HG03095 (cell line): ENCODE data around the gene SPAG8.

Experiments used
- ATAC-seq: cut with Tn5 transposase; IDR thresholded peaks from one replicate; pipeline ENCODE4 v1.9.1; 2021; ENCODE audit warnings: moderate library complexity; ENCODE audit not compliant: unreplicated experiment

Gene SPAG8

DNA sequence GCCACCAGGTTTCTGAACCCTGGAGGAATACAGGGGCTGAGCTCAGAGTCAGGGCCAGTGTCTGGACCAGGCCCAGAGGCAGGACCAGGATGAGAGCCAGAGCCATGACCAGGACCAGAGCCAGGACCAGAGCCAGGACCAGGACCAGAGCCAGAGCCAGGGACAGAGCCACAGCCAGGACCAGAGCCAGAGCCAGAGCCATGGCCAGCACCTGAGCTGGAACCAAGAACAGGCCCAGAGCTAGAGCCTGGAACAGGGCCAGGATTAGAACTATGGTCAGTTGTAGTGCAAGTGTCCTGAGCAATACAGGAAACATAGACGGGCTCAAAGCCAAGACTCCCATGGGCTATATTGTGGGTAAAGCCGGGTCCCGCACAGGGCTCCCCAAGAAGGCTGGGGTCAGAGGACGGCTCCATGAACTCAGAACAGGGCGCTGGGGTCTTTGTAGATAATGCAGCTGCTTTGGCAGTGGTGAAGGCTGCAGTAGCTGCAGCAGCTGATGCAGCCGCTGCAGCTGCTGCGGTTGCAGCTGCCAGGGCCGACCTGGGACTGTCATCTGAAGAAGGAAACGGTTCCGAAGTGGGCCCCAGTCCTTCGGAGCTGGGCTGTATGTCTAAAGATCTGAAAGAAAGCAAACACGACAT, 559 bp downstream of the SPAG8 start:
- ATAC-seq = no peak

- no peak for ATAC-seq
Observed at GRCh38 chr9:35810122-35810521, 1.9 kb downstream of the SPAG8 start.

GRCh38 chr9:35808433-35808832, 3.6 kb downstream of the SPAG8 start:
- ATAC-seq = no peak

DNA sequence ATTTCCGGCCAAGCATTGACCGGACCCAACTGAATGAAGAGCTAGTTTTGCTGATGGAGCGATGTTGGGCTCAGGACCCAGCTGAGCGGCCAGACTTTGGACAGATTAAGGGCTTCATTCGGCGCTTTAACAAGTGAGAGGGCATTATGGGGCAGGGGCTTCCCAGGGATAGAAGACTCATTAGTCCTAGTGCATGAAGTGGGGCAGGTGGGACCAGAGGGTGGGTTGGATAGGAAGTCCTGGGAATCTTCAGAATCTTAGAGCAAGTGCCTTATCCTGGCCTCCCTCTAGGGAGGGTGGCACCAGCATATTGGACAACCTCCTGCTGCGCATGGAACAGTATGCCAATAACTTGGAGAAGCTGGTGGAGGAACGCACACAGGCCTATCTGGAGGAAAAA, 6.0 kb downstream of the SPAG8 start:
- no peak for ATAC-seq

DNA sequence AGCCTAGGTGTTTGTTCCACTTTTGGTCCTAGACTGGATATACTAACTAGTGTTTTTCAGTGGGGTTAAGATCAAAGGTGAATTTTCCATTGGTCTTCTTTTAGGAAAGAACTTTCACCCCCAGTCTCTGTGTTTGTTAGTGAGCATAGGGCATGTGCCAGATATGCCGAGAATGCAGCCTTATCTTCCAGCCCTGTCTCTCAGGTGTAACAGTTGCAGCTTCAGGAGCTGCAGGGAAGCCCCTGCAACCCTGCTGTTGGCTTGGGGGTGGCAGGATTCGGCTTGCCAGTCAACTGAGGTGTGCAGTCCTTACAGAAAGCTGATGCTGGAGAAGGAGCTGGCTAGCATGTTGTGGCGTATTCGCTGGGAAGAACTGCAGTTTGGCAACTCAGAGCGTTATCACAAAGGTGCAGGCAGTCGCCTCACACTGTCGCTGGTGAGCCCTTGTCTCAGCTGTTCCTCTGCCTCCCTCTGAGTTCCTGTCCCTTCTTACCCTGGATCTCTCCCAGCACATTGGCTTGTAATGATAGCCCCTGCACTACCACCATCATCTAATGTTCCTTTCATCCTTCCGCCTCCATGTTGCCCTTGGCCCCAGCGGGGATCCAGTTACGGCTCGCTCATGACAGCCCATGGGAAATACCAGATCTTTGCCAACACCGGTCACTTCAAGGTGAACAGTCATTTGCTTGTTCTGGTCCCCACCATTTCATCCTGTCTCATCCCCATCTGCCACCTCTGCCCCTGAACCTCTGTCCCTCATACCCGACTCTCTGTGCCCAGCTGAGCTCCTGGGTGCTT, 10.5 kb downstream of the SPAG8 start:
- no peak for ATAC-seq

DNA sequence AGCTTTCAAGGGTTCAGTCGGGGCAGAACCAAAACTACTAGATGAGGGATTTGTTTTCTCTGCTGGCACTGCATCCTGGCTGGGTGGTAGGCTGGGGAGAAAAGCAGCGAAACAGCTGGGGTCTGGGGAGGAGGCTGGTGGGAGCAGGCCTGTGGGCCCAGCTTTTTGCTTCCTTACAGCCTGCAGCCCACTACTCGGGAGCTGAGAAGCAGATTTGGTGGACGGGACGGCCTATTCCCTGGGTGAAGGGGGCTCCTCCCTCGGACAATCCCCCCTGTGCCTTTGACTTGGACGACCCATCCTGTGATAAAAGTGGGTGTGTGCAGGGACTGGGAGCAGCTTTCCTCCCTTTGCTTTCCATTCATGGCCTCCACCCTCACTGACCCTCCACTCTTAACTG, 11.5 kb downstream of the SPAG8 start:
- ATAC-seq = no peak

GRCh38 chr9:35798658-35799374, 13.2 kb downstream of the SPAG8 start:
- no peak for ATAC-seq

- ATAC-seq = no peak
Observed at GRCh38 chr9:35797311-35798109, 14.6 kb downstream of the SPAG8 start.

DNA sequence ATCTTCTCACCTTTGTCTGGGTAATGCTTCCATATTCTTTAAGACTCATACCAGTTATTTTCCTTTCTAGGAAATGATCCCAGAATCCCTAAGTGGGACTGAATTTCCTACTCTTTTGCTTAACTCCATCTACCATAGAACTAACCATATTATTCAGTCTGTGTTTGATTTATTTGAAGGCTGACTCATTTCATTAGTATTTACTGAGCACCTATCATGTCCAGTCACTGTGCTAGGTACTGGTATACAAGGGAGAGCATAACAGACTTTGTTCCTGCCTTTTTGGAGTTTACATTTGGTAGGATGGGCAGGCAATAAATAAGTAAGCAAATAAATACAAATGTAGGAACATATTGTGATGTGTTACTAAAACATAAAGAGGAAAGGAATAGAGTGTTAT, 16.4 kb downstream of the SPAG8 start:
- ATAC-seq = no peak

DNA sequence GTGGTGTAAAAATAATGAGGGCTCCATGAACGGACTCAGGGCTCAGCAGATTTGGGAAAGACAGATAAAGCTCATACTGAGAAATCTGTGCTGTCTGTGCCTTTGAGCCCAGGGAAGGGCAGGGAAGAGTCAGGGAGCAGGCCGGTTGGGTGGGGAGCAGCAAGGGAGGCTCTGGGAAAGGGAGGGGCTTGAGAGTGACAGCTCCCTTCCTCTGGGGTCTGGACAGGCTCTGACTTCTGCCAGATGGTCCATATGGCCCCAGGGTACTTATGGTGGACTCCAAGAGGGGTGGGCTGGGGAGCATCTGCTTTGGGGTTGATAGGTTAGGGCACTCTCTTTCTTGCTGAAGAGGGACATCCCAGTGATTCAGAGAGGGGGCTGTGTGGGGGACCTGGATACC, 18.6 kb downstream of the SPAG8 start:
- no peak for ATAC-seq

- ATAC-seq = no peak
Observed at GRCh38 chr9:35792826-35793225, 19.2 kb downstream of the SPAG8 start.

DNA sequence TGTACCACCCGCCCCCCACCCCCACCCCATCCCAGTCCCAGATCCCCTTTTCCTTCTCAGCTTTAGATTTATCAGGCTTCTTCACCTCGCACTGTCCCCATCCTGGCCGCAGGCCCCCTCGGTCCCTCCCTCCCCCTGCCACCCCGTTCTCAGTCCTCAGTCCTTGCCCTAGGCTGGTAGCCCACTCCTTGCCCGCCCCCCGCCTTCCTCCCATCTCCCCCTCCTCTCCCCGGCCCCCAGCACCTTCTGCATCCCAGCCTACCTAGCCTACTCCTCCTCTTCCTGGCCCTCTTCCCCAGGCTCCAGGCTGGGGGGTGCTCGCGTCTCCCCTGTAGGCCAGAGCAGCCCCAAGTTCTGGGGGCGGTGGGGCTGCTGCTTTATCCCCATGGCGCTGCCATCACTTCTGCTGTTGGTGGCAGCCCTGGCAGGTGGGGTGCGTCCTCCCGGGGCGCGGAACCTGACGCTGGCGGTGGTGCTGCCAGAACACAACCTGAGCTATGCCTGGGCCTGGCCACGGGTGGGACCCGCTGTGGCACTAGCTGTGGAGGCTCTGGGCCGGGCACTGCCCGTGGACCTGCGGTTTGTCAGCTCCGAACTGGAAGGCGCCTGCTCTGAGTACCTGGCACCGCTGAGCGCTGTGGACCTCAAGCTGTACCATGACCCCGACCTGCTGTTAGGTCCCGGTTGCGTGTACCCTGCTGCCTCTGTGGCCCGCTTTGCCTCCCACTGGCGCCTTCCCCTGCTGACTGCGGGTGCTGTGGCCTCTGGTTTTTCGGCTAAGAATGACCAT, 19.8 kb downstream of the SPAG8 start:
- no peak for ATAC-seq

DNA sequence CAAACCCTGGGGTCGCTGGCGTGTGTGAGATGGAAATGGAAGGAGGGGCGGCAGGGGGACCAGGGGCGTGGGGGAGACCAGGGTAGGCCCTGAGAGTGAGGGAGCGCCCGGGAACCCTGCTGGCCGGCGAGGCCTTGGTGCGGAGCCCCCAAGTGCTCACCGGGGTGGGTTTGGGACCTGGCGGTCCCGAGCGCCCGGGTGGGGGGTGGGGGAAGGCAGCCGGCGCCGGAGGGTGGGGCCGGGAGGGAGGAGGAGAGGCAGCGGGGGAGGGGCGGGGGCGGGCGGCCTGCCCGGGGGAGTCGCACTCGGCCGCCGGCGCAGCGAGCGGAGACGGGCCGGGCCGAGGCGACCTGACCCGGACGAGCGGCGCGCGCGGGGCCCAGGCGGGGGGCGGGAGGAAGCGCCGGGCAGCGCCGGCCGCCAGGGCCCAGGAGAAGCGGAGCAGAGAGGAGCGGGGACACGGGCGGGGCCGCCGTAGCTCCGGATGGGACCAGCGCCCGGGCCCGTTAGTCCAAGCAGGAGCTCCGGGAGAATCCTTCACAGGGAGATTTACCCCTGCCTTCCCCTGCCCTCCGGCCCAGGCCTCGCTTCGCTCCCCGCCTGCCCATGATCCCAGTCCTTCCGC, 20.7 kb downstream of the SPAG8 start, which contains the start of gene NPR2:
Gene NPR2 (plus strand): TSS at position 295 of the 625 bp plus-strand sequence. CDS start 818 bp downstream, outside the sequence.
- ATAC-seq = no peak

- ATAC-seq = peak; percentile 64
Observed at GRCh38 chr9:35790385-35791296, 21.4 kb downstream of the SPAG8 start.

- no peak for ATAC-seq
Observed at GRCh38 chr9:35790025-35790384, 22.1 kb downstream of the SPAG8 start.

DNA sequence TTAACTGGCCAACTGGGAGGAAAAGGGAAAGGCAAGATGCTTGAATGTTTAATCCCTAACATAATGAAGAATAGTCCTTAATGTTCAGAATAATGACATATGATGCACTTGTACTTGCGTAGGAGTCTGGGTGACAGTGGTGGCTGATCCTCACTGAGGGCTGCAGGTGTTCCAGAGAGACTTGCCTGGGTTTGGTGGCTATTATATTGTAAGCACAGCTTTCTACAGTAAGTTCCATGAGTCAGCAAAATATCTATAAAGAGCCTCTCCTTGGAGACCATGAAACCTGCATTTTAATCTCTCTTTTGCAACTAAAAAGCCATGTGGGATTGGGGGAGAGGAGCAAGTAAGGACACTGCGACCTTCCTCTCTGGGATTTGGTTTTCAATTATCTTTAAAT, 22.5 kb downstream of the SPAG8 start:
- no peak for ATAC-seq

DNA sequence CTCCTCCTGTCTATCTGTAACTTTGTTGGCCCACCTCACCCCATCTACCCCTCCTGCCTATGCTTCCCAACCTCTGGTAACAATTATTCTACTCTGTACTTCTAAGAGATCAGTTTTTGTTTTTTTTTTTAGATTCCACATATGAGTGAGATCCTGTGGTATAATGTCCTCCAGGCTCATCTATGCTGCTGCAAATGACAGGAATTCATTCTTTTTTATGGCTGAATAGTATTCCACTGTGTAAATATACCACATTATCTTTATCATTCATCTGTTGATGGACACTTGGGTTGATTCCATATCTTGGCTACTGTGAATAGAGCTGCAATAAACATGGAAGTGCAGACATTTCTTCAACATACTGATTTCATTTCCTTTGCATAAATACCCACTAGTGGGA, 28.6 kb downstream of the SPAG8 start:
- no peak for ATAC-seq

DNA sequence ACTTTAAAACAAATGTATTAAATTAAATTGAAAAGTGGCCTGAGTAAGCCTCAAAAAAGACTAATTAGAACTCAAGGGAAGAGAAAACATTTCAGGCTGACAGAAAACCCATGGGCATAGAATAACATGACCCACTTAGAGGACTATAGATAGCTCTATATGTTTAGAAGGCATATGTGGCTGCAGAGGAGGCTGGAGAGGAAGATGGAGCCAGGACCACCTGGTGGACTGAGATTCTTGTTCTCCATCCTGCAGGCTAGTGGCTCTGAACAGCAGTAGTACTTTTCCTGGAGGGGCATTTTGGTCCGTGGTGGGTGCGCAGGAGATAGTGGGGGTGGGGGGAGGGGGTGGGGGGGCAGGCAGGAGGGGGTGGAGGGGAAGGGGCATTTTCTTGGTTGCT, 31.0 kb downstream of the SPAG8 start:
- ATAC-seq = no peak

DNA sequence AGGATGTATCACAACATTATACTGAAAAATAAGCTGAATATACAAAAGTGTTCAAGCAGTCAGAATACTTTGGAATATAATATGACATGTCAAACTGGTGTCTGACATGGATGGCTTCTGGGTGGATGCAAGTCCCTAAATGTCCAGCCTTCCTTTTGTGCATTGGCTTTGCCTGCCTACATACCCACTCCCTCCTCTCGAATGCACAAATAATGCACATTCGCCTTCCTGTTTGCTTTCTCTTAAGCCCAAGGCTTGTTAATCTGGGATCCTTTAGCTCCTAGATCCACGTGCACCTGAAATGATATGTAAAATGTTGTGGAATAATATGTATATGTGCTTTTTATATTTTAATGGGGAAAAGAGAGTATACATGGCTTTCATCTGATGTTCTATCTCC, 33.6 kb downstream of the SPAG8 start:
- ATAC-seq = no peak
